WTC11 (cell line): ENCODE results near the gene PCDH9.

Experiments
- ESRRA ChIP-seq: sonication (generic); formaldehyde crosslinking; IDR thresholded peaks from 2 replicates; pipeline ENCODE4 v1.8.1; 2022; ENCODE audit warnings: mild to moderate bottlenecking, missing genetic modification reagents, borderline replicate concordance
- OVOL2 ChIP-seq: fragments of 250-450 bp; sonication (Bioruptor Pico); IDR thresholded peaks from 2 replicates; pipeline ENCODE4 v1.9.0; 2021; ENCODE audit warnings: mild to moderate bottlenecking, borderline replicate concordance
- SOX15 ChIP-seq: fragments of 250-450 bp; sonication (Bioruptor Pico); IDR thresholded peaks from 2 replicates; pipeline ENCODE4 v1.9.0; 2021; ENCODE audit warnings: mild to moderate bottlenecking
- TEAD4 ChIP-seq: sonication (generic); formaldehyde crosslinking; IDR thresholded peaks from 2 replicates; pipeline ENCODE4 v1.8.0; 2022; ENCODE audit warnings: mild to moderate bottlenecking, missing genetic modification reagents
- TF ChIP-seq, protein P1 (sequence below): fragments of 200-600 bp; IDR thresholded peaks from 2 replicates; pipeline ENCODE4 v1.8.0; 2022; ENCODE audit warnings: antibody characterized with exemption
- TF ChIP-seq, protein P2 (sequence below): fragments of 250-450 bp; sonication (Bioruptor Pico); IDR thresholded peaks from 2 replicates; pipeline ENCODE4 v1.9.0; 2021; ENCODE audit warnings: moderate library complexity, mild to moderate bottlenecking, inconsistent platforms, borderline replicate concordance

DNA sequence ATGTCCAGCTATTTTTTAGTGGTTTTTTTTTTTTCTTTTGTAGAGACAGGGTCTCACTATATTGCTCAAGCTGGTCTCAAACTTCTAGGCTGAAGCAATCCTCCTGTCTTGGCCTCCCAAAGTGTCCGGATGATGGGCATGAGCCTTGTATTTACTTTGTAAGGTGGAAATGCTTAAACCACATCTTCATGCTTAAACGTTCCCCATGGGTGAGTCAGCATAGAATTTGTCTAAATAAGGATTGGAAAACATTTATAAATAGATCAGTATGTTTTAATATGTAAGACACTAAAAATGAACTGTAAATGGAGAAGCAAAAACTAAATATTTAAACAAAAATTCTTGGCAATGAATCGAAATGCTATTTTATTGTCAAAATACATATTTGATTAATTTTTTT is 698.0 kb downstream of the PCDH9 start:
- TF ChIP-seq, protein P1, sequence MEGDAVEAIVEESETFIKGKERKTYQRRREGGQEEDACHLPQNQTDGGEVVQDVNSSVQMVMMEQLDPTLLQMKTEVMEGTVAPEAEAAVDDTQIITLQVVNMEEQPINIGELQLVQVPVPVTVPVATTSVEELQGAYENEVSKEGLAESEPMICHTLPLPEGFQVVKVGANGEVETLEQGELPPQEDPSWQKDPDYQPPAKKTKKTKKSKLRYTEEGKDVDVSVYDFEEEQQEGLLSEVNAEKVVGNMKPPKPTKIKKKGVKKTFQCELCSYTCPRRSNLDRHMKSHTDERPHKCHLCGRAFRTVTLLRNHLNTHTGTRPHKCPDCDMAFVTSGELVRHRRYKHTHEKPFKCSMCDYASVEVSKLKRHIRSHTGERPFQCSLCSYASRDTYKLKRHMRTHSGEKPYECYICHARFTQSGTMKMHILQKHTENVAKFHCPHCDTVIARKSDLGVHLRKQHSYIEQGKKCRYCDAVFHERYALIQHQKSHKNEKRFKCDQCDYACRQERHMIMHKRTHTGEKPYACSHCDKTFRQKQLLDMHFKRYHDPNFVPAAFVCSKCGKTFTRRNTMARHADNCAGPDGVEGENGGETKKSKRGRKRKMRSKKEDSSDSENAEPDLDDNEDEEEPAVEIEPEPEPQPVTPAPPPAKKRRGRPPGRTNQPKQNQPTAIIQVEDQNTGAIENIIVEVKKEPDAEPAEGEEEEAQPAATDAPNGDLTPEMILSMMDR: no peak
- TF ChIP-seq SOX15 (CRISPR knock-in tag) (no peak), OVOL2 (CRISPR knock-in tag) (no peak), ESRRA (CRISPR knock-in tag) (no peak), TEAD4 (CRISPR knock-in tag) (no peak)
- TF ChIP-seq, protein P2, sequence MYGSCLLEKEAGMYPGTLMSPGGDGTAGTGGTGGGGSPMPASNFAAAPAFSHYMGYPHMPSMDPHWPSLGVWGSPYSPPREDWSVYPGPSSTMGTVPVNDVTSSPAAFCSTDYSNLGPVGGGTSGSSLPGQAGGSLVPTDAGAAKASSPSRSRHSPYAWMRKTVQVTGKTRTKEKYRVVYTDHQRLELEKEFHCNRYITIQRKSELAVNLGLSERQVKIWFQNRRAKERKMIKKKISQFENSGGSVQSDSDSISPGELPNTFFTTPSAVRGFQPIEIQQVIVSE (CRISPR knock-in tag): no peak
